ENCODE results near the gene NTM. TPM values are rescaled to one million over a fixed set of nuclear protein-coding genes. Genes with fewer than 3 reads are reported as not detected.

NTM gene
- total RNA-seq, 2 experiments from 2014 or later: not detected

DNA sequence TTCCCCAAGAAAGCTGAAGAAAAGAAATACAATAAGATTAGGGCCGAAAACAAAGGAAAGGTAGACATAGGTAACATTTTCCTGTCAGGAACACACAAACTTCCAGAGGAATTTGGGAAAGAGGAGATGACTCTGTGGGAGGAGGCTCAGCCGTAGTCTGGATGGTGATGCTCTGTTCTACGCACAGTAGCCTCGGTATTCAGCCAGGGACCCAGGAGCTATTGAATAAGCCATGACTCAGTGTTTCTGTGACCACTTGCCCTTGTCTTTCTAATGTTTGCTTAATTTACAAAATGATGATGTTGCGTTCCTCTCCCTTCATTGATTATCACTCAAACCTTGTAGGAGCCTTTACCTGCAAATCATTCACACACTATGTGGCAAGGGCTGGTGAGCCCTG lies 745.0 kb downstream of the NTM start:
- DNase-seq: no peak
- no peaks in the 10 kb centered on the region for H3K9me3 Mint-ChIP-seq
- POLR2A ChIA-PET: no interaction called here
- TF ChIP-seq, protein P1, sequence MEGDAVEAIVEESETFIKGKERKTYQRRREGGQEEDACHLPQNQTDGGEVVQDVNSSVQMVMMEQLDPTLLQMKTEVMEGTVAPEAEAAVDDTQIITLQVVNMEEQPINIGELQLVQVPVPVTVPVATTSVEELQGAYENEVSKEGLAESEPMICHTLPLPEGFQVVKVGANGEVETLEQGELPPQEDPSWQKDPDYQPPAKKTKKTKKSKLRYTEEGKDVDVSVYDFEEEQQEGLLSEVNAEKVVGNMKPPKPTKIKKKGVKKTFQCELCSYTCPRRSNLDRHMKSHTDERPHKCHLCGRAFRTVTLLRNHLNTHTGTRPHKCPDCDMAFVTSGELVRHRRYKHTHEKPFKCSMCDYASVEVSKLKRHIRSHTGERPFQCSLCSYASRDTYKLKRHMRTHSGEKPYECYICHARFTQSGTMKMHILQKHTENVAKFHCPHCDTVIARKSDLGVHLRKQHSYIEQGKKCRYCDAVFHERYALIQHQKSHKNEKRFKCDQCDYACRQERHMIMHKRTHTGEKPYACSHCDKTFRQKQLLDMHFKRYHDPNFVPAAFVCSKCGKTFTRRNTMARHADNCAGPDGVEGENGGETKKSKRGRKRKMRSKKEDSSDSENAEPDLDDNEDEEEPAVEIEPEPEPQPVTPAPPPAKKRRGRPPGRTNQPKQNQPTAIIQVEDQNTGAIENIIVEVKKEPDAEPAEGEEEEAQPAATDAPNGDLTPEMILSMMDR (IDR thresholded peaks at IDR 0.05): no peak
- no peak for ATAC-seq
- no peak overlapping the region for H3K4me3 Mint-ChIP-seq
- intact Hi-C loops (cut with micrococcal nuclease): no loop called here
- CTCF ChIA-PET: no interaction called here
- H3K36me3 Mint-ChIP-seq (ENCODE audit: low read depth): no peaks in the 10 kb centered on the region
- H3K4me1 Mint-ChIP-seq (ENCODE audit: low read depth): no peaks in the 10 kb centered on the region
- no peaks in the 10 kb centered on the region for H3K27me3 Mint-ChIP-seq
- H3K27ac Mint-ChIP-seq: no peak overlapping the region

- no peak overlapping the region for H3K27ac Mint-ChIP-seq
- POLR2A ChIA-PET: no interaction called here
- H3K9me3 Mint-ChIP-seq: no peaks in the 10 kb centered on the region
- no peaks in the 10 kb centered on the region for H3K36me3 Mint-ChIP-seq (ENCODE audit: low read depth)
- DNase-seq (no peak), ATAC-seq (no peak)
- no peaks in the 10 kb centered on the region for H3K4me1 Mint-ChIP-seq (ENCODE audit: low read depth)
- no peaks in the 10 kb centered on the region for H3K27me3 Mint-ChIP-seq
- intact Hi-C loops (cut with micrococcal nuclease): no loop called here
- TF ChIP-seq, protein P1 (IDR thresholded peaks at IDR 0.05): no peak
- no peak overlapping the region for H3K4me3 Mint-ChIP-seq
- CTCF ChIA-PET: no interaction called here
These were observed 746.1 kb downstream of the NTM start for GRCh38 chr11:132116516-132116915.

- Mint-ChIP-seq H3K27me3 (no peaks in the 10 kb centered on the region), H3K4me1 (ENCODE audit: low read depth) (no peaks in the 10 kb centered on the region), H3K9me3 (no peaks in the 10 kb centered on the region), H3K36me3 (ENCODE audit: low read depth) (no peaks in the 10 kb centered on the region), H3K27ac (no peak overlapping the region), H3K4me3 (no peak overlapping the region)
- ChIA-PET POLR2A (no interaction called here), CTCF (no interaction called here)
- intact Hi-C loops (cut with micrococcal nuclease): no loop called here
- TF ChIP-seq, protein P1 (IDR thresholded peaks at IDR 0.05): no peak
- ATAC-seq (no peak), DNase-seq (no peak)
These were observed 748.2 kb downstream of the NTM start for GRCh38 chr11:132118661-132119060.

DNA sequence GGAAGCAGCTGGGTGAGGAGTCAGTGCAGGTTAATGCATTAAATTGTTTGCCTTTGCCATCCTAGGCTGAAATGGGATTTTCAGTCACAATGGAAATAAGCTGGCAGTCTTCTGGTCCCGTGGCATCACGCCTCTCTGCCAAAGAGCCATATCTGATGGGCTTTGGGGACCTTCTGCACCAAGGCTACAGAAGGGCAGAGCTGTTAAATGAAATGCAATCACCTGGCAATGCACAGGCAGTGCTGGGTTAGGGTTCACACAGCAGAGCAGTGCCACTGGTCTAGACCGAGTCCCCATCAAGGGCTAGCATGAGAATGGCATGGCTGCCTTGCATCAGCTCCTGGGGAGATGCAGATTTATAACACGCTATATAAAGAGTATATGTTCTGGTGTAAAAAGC lies 749.2 kb downstream of the NTM start:
- intact Hi-C loops (cut with micrococcal nuclease): no loop called here
- H3K9me3 Mint-ChIP-seq: no peaks in the 10 kb centered on the region

GRCh38 chr11:132122735-132123134 lies 752.3 kb downstream of the NTM start:
- DNase-seq: no peak
- Mint-ChIP-seq H3K27ac (no peak overlapping the region), H3K4me1 (ENCODE audit: low read depth) (no peaks in the 10 kb centered on the region), H3K9me3 (no peaks in the 10 kb centered on the region), H3K27me3 (peaks cover 1% of the 10 kb centered on the region), H3K4me3 (no peak overlapping the region), H3K36me3 (ENCODE audit: low read depth) (no peaks in the 10 kb centered on the region)
- CTCF ChIA-PET: interaction anchor here (1.0 to 1.3 kb wide), 2 partner anchors 24 to 255 kb away, joined by 3 read pairs; no protein-coding TSS in a partner anchor
- POLR2A ChIA-PET: no interaction called here
- TF ChIP-seq, protein P1 (IDR thresholded peaks at IDR 0.05): no peak
- intact Hi-C loops (cut with micrococcal nuclease): no loop called here
- ATAC-seq: no peak

More for the DNA sequence above, 749.2 kb downstream of the NTM start:
- Mint-ChIP-seq H3K27me3 (no peaks in the 10 kb centered on the region), H3K36me3 (ENCODE audit: low read depth) (no peaks in the 10 kb centered on the region), H3K4me3 (no peak overlapping the region), H3K27ac (no peak overlapping the region), H3K4me1 (ENCODE audit: low read depth) (no peaks in the 10 kb centered on the region)
- TF ChIP-seq, protein P1 (IDR thresholded peaks at IDR 0.05): no peak
- DNase-seq: no peak
- CTCF ChIA-PET: no interaction called here
- no peak for ATAC-seq
- POLR2A ChIA-PET: no interaction called here
